Body of pancreas (tissue), 4 donors: ENCODE data around the gene CLHC1.

Source experiments
- POLR2A ChIP-seq, 3 donors: fragments of 450-650 bp; IDR thresholded peaks; one replicate each; pipeline ENCODE4 v1.6.1; 2016; ENCODE audit warnings: antibody characterized with exemption in 3 of 3, mild to moderate bottlenecking in 2 of 3
- TF ChIP-seq, protein P1 (sequence below), 7 experiments: fragments of 450-650 bp in 4 of 7; fragments of 200-600 bp in 3 of 7; sonication (generic) in 3 of 7; IDR thresholded peaks; one replicate each; pipeline ENCODE4 v1.5.1; 2016 to 2019; ENCODE audit warnings: antibody characterized with exemption in 7 of 7

GRCh38 chr2:55176094-55176415 lies 56.0 kb downstream of the CLHC1 start:
- TF ChIP-seq, protein P1, sequence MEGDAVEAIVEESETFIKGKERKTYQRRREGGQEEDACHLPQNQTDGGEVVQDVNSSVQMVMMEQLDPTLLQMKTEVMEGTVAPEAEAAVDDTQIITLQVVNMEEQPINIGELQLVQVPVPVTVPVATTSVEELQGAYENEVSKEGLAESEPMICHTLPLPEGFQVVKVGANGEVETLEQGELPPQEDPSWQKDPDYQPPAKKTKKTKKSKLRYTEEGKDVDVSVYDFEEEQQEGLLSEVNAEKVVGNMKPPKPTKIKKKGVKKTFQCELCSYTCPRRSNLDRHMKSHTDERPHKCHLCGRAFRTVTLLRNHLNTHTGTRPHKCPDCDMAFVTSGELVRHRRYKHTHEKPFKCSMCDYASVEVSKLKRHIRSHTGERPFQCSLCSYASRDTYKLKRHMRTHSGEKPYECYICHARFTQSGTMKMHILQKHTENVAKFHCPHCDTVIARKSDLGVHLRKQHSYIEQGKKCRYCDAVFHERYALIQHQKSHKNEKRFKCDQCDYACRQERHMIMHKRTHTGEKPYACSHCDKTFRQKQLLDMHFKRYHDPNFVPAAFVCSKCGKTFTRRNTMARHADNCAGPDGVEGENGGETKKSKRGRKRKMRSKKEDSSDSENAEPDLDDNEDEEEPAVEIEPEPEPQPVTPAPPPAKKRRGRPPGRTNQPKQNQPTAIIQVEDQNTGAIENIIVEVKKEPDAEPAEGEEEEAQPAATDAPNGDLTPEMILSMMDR (IDR thresholded peaks at IDR 0.05), result no peak
- TF ChIP-seq POLR2A (IDR thresholded peaks at IDR 0.05), result no peak
